DMS114 treated with DMSO at 0.1 percent for 48 hours (cell line): Measurements from ENCODE around the gene FRAS1.
"Not testable (repeated sequence)": the region's sequence is repeated elsewhere in the genome, so short reads cannot be mapped to it uniquely, and the experiment has no call there.

ENCODE experiments used
- DNase-seq: peaks from one replicate; lab custom pipeline; 2025; ENCODE audit not compliant: unreplicated experiment; lab: John Stamatoyannopoulos, UW

Gene FRAS1

DNA sequence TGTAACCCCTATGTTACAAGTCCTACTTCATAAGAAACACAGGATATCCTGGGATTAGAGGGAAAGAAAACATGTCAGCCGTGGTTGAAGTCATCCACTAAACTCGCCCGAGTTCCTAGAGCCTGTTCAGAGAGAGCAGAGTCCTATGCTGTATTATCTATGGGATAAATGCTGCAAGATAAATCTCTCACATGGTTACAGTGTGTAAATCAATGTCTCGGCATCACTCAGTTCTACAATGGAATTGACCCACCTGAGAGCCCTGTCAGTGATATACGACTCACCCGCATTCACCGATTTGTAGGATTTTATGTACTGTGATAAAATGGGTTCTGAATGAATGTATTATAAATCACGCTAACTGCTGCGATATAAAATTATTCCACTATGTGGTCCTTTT lies 366.7 kb downstream of the FRAS1 start:
- no peak for DNase-seq

DNA sequence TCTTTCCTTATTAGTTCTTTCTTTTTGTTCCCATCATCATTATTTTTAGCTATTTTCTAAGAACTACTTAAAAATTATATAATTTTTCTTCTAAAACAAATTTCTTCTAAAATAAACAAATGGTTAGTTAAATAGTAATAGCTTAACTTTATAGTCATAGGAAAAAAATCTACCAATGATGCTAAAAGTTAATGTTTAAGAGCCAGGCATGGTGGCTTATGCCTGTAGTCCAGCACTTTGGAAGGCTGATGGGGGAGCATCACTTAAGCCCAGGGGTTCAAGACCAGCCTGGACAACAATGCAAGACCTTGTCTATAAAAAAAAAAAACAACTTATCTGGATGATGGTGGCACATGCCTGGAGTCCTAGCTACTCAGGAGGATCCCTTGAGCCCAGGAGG lies 367.3 kb downstream of the FRAS1 start:
- DNase-seq: no peak

DNA sequence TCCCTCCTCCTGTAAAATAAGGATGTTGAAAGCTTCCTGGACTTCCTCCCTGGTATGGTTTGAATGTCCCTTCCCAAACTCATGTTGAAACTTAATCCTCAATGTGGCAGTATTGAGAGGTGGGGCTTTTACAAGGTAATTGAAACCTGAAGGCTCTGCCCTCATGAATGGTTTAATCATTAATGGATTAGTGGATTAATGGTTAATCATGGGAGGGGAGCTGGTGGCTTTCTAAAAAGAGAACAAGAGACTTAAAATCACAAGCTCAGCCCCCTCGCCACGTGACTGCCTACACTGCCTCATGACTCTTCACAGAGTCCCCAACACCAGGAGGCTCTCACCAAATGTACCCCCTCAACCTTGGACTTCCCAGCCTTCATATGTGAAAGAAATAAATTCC lies 369.8 kb downstream of the FRAS1 start:
- DNase-seq: no peak

DNA sequence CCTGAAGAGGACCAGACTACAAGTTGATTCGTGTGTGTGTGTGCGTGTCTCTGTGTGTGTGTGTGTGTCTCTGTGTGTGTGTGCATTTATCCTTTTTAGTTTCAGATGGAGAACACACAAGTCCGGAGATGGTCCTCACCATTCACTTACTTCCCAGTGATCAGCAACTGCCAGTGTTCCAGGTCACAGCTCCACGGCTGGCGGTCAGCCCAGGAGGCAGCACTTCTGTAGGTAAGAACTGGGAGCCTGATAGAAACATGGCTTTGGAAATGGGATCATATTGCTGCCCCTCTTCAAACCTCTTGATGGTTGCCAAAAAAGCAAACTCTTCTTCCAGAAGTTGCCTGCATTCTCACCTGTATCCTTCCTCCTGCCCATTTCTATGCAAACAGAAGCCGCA lies 371.9 kb downstream of the FRAS1 start:
- no peak for DNase-seq

DNA sequence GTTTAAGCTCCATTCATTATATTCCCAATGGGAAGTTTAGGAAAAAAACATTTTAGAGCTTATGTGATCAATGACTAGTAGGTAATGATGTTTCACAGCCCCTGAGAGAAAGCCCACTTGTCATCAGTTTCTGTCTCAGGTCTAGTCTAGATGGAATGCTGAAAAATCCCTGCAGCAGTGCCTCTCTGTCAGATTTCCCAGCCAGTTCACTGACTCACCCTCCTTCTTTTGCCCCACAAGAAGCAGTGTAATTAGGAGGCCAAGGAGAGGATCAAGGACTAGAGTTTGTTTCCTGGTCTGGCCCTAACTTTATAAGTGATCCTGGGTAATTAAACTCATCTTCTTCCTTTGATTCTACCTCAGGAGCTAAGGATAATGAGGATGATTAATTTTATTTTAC lies 375.8 kb downstream of the FRAS1 start:
- DNase-seq: no peak

DNA sequence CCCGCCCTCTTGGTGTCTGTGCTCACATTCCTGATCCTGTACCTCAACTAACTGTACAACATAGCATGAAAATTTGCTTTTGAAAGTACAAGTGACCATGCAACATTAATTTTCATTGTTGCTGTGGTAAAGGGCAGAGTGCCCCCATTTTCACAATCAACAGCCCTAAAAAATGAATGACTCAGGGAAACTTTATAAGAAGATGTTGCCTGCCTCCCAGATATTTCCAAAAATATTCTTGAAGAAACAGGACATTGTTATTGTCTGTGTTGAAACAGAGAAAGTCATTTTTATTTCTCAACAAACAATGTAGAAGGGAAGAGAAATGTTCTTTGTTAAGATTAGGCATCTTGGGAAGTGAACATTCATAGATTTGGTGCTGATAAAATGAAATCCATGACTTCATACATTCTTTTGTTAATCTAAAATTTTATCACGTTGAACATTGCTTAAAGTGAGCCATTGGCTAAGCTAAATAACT lies 380.5 kb downstream of the FRAS1 start:
- no peak for DNase-seq

DNA sequence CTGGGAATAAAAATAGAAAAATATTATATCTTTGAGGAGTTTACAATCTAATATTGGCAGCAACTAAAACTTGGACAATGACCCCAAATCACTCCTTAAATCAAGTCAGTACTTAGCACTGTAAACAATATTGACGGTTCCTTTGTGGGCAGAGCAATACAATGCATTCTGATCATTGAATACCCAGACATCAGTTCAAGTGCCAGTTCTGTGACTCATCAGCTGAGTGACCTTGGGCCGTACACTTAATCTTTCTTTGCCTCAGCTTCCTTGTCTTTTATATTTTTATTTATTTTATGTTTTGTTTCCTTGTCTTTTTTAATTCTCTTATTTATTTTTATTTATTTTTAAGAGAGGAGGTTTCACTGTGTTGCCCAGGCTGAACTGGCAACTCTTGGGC lies 382.2 kb downstream of the FRAS1 start:
- DNase-seq: no peak

DNA sequence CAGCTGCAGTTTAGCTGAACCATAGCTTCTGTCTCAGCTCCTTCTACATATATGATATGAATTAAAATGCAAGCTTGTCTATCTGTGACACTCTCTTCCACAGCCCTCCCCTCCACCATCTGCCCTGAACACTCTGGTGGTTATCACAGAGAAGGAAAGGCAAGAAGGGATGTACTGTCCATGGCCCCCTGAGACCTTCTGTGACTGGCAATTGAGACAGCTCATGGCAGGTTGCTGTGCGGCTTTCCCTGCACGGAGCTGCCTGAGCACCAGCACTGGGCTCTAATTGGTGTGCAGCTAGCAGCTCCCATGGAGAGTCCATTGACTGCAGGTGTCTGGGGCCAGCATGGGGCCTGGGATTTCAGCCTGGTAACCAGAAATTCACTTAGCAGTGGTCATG lies 384.6 kb downstream of the FRAS1 start:
- DNase-seq: no peak

DNA sequence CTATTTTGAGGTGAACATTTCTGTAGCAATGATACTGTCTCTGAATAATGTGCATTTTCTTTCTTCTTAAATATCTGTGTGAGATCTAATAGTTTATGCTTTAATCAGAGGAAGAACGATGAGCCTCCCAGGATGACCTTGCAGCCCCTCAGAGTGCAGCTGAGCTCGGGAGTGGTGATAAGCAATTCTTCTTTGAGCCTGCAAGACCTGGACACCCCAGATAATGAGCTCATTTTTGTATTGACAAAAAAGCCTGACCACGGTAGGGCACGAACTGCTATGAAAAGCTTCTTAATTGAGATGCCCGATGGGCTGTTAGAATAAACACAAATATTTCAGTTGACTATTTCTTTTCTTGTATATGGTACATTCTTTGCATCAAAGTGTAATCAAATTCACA lies 389.5 kb downstream of the FRAS1 start:
- DNase-seq: no peak

DNA sequence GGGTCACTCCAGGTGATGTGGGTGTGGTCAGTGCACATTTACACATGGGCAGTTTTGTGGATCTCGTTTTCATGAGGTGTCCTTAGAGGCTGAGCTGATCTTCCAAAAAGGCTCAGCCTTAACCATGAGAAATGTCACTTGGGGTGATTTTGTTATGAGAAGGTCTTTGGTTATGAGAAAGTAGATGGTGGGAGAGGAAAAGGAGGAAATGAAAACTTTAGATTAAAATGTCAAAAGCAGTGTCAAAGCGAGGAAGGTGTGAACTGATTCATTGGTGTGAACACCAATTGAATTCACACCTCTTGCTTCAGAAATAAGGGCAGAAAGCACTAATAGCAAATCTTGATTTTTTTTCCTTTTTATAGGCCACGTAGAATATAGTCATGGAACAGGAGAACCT lies 394.3 kb downstream of the FRAS1 start:
- no peak for DNase-seq

DNA sequence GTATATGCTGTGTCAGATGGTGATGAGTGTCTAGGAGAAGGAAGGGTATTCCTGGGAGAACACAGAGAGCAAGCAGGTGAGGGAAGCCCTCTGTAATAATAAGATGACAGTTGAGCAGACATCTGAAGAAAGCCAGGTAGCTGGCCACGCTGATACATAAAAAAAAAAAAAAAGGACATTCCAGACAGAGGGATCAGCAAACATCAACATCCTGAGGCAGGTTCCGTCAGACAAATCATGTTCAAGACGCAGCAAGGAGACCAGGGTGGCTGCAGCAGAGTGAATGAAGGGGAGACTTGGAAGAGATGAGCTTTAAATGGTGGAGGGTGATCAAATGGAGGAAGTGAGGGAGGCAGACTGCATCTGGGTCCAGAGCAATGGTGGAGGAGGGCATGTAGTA lies 396.9 kb downstream of the FRAS1 start:
- DNase-seq: no peak

DNA sequence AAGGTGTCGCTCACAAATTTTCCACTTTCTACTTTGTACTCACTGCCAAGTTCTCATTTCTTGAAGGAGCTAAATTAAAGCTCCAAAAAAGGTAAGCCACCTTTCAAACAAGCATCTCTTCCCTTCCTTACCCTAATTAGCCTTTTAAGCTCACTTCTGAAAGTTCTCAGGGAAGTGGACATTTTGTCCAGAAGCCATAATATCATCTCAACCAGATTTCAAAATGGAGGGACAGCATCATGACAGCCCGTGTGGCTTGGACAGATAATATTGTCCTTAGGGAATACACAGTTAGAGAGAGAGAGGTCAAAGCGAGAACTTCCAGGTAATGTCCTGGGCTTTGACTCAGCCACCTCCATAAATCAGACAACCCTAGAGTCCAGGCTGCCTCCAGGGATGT lies 400.6 kb downstream of the FRAS1 start:
- no peak for DNase-seq

DNA sequence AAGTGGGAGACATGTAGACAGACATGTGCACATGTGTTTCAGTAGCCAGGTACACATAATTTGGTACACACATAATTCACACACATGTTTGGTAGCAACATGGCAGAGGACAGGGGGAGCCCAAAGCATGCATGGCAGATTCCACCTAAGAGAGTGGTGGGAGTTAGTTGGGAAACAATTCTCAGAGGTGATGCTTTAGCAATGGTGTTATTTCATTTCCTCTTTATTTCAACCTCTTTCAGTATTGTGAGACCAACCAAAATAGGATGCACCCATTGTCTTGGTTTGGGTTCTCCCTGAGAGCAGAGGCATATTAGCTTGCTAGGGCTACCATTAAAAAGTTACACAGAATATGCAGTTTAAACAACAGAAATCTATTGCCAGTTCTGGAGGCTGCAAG lies 402.2 kb downstream of the FRAS1 start:
- no peak for DNase-seq

DNA sequence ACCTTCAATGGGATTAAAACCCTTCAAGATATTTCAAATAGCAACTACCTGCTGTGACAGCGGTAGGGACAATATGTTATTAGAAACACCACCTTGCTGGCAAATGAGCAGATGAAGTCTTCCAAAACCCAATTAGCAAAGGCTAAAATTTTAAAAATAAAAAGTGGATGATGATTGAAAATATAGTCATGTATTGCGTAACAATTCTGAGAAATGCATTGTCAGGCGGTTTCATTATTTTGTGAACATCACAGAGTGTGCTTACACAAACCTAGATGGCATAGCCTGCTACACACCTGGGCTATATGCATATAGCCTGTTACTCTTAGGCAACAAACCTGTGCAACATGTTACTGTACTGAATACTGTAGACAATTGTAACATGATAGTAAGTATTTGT lies 403.2 kb downstream of the FRAS1 start:
- no peak for DNase-seq

DNA sequence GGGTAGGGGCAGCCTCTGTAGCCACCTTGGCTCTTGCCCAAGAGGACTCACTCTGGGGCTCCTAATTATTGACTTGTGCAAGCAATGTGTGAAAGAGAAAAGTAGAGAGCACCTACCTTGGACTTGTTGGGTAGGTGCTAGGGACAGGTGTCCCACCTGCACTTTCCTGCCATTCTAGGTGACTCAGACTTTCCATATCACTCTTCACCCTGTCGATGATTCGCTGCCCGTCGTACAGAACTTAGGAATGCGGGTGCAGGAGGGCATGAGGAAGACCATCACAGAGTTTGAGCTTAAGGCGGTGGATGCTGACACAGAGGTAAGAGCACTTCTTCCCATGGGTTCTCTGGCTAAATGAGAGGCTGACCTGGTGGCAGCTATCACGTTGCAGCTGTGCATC lies 407.1 kb downstream of the FRAS1 start:
- DNase-seq: no peak

DNA sequence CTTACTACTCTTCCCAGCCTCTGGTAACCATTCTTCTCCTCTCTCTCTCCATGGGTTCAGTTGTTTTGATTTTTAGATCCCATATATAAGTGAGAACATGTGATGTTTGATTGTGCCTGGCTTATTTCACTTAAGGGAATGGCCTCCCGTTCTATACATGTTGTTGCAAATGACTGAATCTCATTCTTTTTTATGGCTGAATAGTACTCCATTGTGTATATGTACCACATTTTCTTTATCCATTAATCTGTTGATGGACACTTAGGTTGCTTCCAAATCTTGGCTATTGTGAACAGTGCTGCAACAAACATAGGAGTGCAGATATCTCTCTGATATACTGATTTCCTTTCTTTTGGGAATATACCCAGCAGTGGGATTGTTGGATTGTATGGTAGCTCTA lies 410.1 kb downstream of the FRAS1 start:
- DNase-seq: not testable (repeated sequence)

DNA sequence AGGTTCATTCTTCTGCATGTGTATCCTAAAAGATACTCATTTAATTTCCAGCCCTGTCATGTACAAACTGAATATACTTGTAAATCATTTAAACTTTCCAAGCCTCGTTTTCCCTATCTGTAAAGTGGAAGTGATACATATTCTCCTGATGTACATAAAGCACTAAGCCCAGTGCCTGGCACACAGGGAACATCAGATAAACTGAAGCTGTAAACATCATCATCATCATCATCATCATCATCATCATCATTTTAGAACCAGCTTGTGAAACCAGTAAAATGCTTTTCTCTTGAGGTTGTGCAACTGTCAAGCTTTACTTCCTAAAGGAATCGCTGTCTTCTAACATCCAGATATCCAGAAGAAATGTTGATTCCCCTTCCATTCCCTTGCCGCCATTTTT lies 411.1 kb downstream of the FRAS1 start:
- no peak for DNase-seq

DNA sequence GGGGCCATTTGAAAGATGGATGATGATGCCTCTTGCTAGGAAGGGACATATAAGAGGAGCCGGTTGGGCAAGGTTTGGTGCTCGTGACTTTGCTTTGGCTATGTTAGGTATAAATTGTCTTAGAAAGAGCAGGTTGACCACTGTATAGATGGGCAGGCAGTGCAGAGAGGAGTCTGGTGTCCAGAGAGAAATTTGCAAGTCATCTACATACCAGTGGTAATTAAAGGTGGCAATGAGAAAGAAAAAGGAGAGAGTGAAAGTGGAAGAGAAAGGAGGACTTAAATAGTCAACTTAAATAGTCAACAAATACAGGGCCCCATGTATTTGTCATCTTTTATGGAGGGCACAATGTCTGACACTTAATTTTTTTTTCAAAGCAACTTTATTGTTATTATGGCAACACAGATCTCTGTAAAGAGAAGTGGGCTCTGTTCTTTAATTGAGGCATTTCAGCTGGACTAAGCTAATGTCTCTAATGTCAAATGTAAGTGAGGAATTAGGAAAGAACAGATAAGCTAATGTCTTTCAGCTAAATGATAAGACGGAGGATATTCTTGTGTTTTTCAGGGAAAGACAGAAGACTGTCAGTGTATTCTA lies 419.1 kb downstream of the FRAS1 start:
- no peak for DNase-seq

DNA sequence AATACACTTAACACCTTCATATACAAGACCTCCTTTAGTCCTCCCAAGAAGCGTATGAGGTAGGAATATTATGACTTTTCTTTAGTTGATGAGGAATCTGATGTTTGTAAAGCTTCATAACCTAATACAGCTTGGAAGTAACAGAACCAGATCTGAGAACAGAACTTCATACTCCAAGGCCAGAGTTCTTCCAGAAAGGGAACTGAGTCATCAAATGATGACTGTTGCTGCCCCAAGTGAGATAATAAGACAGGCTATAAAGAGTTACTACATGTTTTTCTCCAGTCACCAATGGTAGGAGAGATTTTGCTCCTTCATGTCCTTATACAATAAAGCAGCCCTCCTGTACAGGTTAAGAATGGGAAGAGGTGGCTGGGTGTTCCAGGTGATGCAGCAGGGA lies 420.2 kb downstream of the FRAS1 start:
- DNase-seq: no peak

DNA sequence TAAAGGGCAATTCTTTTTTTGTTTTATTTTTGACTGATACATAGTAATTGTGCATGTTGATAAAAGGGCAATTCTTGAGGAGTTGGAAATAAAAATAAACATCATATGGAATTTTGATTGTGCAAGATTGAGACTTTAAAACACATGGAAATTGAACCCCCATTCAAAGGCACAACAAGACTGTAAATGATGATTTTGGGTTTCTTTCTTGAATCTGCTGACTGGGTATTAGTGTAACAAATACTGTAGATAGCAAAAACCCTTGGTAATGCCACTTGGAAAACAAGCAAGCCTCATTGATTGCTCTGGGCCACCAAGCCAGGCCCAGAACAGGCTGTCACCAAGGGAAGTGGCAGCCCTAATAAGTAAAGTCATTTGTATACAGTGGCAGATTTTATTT lies 421.4 kb downstream of the FRAS1 start:
- no peak for DNase-seq

DNA sequence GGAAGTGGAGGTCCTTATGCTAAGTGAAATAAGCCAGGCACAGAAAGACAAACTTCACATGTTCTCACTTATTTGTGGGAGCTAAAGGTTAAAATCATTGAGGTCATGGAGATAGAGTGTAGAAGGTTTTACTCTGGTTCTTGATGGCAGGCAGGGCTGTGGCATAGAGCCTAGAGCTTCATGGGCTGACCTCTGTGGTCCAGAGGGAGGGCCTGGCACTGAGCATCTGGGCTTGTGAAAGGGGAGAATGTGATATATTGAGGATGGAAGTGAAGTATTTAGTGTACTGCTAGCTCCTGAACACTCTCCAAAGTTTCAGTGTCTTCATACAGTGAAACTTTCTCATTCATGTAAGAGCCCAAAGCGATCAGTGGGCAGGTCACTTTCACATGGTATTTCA lies 423.2 kb downstream of the FRAS1 start:
- no peak for DNase-seq

DNA sequence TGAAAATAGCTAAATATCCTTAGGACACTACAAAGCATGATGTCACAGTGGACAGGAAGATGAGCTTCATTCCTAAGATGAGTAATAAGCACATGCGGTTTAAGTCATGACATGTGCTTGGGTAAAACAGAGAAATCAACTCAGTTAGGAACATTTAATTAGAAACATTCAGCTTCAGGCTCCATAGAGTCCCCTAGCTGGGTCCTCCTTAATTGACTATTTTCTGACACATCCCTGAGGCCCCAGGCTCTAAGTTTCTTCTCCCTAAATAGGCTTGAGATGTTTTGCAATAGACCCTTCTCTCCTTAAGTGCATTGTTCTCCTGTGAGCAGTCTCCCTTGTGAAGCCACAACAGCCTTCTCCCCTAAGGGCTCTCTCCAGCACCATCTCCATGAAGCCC lies 424.1 kb downstream of the FRAS1 start:
- DNase-seq: no peak

DNA sequence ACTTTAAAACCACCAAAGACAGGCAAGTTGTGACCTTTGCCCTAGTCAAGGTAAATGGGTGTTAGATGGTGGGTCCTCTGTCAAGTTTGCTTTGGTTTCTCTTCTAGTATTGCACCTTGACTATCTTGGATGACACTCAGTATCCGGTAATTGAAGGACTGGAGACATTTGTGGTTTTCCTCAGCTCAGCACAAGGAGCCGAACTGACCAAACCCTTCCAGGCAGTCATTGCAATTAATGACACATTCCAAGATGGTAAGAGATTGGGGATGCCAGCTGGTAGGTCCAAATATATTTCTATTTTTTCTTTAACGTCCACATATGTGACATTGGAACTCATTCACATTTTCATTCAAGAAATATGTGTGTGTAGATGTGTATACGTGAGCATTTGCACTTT lies 425.2 kb downstream of the FRAS1 start:
- no peak for DNase-seq

DNA sequence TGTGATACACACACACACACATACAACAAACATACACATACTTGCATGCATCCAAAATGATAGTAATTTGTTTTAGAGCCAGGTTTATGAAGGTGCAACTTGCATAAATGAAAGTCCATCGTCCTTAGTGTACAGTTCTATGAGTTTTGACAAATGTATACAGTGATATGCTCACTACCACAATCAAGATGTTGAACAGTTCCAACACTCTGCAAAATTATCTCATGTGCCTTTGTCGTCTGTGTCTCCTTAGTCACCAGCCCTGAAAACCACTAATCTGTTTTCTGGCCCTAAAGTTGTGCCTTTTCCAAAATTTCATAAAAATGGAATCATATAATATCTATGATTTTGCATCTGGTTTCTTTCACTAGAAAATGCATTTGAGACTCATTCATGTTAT lies 426.7 kb downstream of the FRAS1 start:
- DNase-seq: no peak
